HepG2 (cell line): ENCODE measurements around the gene AXDND1. TPM values are rescaled to one million over a fixed set of nuclear protein-coding genes. Genes with fewer than 3 reads are reported as not detected.

Source experiments
- ATAC-seq: fragments of 200-7000 bp; cut with Tn5 transposase; 3 replicates; pipeline ENCODE4 v1.9.1; 2020; ENCODE audit warnings: mild to moderate bottlenecking, moderate library complexity
- BruUV-seq: library from RNA; stranded (reverse); fragments of 400-500 nt; replicated peaks from 2 replicates; lab custom pipeline; 2021; lab: Mats Ljungman, UMichigan
- CTCF ChIA-PET: fragments of 300-600 bp; formaldehyde crosslinking; extraction: SDS; loops from one replicate; lab custom pipeline; 2021; ENCODE audit warnings: low total read pairs, inconsistent platforms, low intra/inter-chr PET ratio; lab: Yijun Ruan, JAX
- POLR2A ChIA-PET: fragments of 350-600 bp; sonication (Branson Sonifier 250); formaldehyde crosslinking; loops from one replicate; lab custom pipeline; 2020; ENCODE audit warnings: antibody characterized with exemption, inconsistent platforms; lab: Yijun Ruan, JAX
- DNase-seq: peaks from one replicate; pipeline ENCODE4 v3.0.0-alpha.2; 2015; ENCODE audit warnings: low spot score
- FAIRE-seq: peaks from 3 replicates; lab custom pipeline; 2011; peaks lifted over from hg19 to GRCh38; lab: Jason Lieb, UNC
- H2AFZ ChIP-seq: one replicate; pipeline ENCODE4 v1.6.1; 2011; ENCODE audit warnings: low read length, inconsistent platforms
- H3K27ac ChIP-seq: fragments of 300-600 bp; 3 replicates; pipeline ENCODE4 v1.8.0; 2011; ENCODE audit warnings: mixed run types, mild to moderate bottlenecking, mixed read lengths, low read length, inconsistent platforms; ENCODE audit not compliant: insufficient read depth; ENCODE audit errors: extremely low read length
- H3K27me3 ChIP-seq, 2 experiments: fragments of 200-600 bp in 1 of 2; 2 replicates in 1 of 2; 3 replicates in 1 of 2; pipeline versions ENCODE4 v1.6.0 to v1.8.0; 2011; ENCODE audit warnings: low read length in 2 of 2, mild to moderate bottlenecking in 2 of 2, moderate library complexity in 2 of 2, inconsistent platforms in 1 of 2; ENCODE audit not compliant: insufficient read depth in 2 of 2, control insufficient read depth in 1 of 2
- H3K36me3 ChIP-seq, 2 experiments: fragments of 200-600 bp in 1 of 2; replicated peaks in 1 of 2; 2 replicates in 1 of 2; 3 replicates in 1 of 2; pipeline versions ENCODE4 v1.5.1 to v1.8.0; 2011; ENCODE audit warnings: low read length in 2 of 2, inconsistent platforms in 1 of 2; ENCODE audit not compliant: insufficient read depth in 2 of 2, control insufficient read depth in 1 of 2
- H3K4me1 ChIP-seq: 2 replicates; pipeline ENCODE4 v1.5.1; 2012; ENCODE audit warnings: low read length, inconsistent platforms; ENCODE audit not compliant: insufficient read depth
- H3K4me2 ChIP-seq: 2 replicates; pipeline ENCODE4 v1.6.0; 2011; ENCODE audit warnings: low read depth, low read length, inconsistent platforms
- H3K4me3 ChIP-seq, 3 experiments: fragments of 200-600 bp in 1 of 3; sonication (generic), shearing (Covaris generic) in 1 of 3; replicated peaks in 1 of 3; 2 replicates each; pipeline ENCODE4 v1.5.1; 2011 to 2016; ENCODE audit warnings: low read length in 3 of 3, inconsistent platforms in 2 of 3, low read depth in 2 of 3, mild to moderate bottlenecking in 2 of 3, control low read depth in 1 of 3, mixed read lengths in 1 of 3; ENCODE audit not compliant: insufficient read depth in 1 of 3
- H3K79me2 ChIP-seq: one replicate; pipeline ENCODE4 v1.6.1; 2011; ENCODE audit warnings: low read length, inconsistent platforms; ENCODE audit not compliant: insufficient read depth
- H3K9ac ChIP-seq: 2 replicates; pipeline ENCODE4 v1.6.0; 2011; ENCODE audit warnings: mild to moderate bottlenecking, low read depth, low read length, inconsistent platforms; ENCODE audit not compliant: insufficient read depth
- H3K9me3 ChIP-seq: 2 replicates; pipeline ENCODE4 v1.5.1; 2012; ENCODE audit warnings: mild to moderate bottlenecking, low read length
- H4K20me1 ChIP-seq: 2 replicates; pipeline ENCODE4 v1.6.0; 2011; ENCODE audit warnings: inconsistent platforms, mild to moderate bottlenecking, low read length, moderate library complexity; ENCODE audit not compliant: insufficient read depth
- ATF7-NPFF ChIP-seq: sonication (generic); formaldehyde crosslinking; IDR thresholded peaks from 2 replicates; pipeline ENCODE4 v1.8.1; 2023; ENCODE audit warnings: mild to moderate bottlenecking, low read depth, missing genetic modification reagents, moderate library complexity
- CERS6 ChIP-seq: sonication (generic); formaldehyde crosslinking; IDR thresholded peaks from 2 replicates; pipeline ENCODE4 v1.5.0; 2020; ENCODE audit warnings: missing genetic modification reagents
- ETS1 ChIP-seq: sonication (generic); formaldehyde crosslinking; IDR thresholded peaks from 2 replicates; pipeline ENCODE4 v1.4.0; 2020; ENCODE audit warnings: missing genetic modification reagents
- KLF16 ChIP-seq, 2 experiments: sonication (generic) in 1 of 2; formaldehyde crosslinking in 1 of 2; IDR thresholded peaks; 2 replicates each; pipeline versions ENCODE4 v1.6.1 to v1.8.0; 2016 to 2023; ENCODE audit warnings: missing genetic modification reagents in 2 of 2, missing compliant biosample characterization in 1 of 2
- ZBTB10 ChIP-seq: sonication (generic); formaldehyde crosslinking; IDR thresholded peaks from 2 replicates; pipeline ENCODE4 v1.4.0; 2020; ENCODE audit warnings: missing genetic modification reagents, borderline replicate concordance
- ZFP91 ChIP-seq: sonication (generic); formaldehyde crosslinking; IDR thresholded peaks from 2 replicates; pipeline ENCODE4 v1.9.0; 2022; ENCODE audit warnings: missing genetic modification reagents, mild to moderate bottlenecking, borderline replicate concordance
- ZNF136 ChIP-seq: sonication (generic); formaldehyde crosslinking; IDR thresholded peaks from 2 replicates; pipeline ENCODE4 v1.8.1; 2022; ENCODE audit warnings: low read depth, mild to moderate bottlenecking, moderate library complexity, missing genetic modification reagents
- ZNF609 ChIP-seq: sonication (generic); formaldehyde crosslinking; IDR thresholded peaks from 2 replicates; pipeline ENCODE4 v1.4.0; 2020; ENCODE audit warnings: mild to moderate bottlenecking, missing genetic modification reagents, borderline replicate concordance
- WGBS: methylation state at CpG from one replicate; pipeline ENCODE4 v1.1.6; 2017; ENCODE audit warnings: low lambda C conversion rate; 5-methylcytosine and 5-hydroxymethylcytosine counted together
- in situ Hi-C: cut with HindIII; loops from 2 replicates; pipeline ENCODE4 v1.10.0; 2017; ENCODE audit warnings: low pct_unique_long_range_greater_than_20kb; ENCODE audit not compliant: extremely low pct_ligation_motif_present
- intact Hi-C: fragments of 100-400 bp; cut with micrococcal nuclease; formaldehyde crosslinking; loops from one replicate; pipeline ENCODE4 v1.10.0; 2022; ENCODE audit not compliant: unreplicated experiment
- polyA plus RNA-seq, 8 experiments: library from polyadenylated mRNA; depleted of rRNA in 3 of 8; stranded (reverse) in 7 of 8; unstranded in 1 of 8; fragments of >200 nt; fragmentation: Illumina TruSeq in 4 of 8; extraction: Trizol in 4 of 8; gene quantifications; 2 replicates each; pipeline versions ENCODE4 v1.2.1 to v1.2.3, GENCODE V29; 2011 to 2016; ENCODE audit warnings: low read depth in 4 of 8, missing spikeins in 1 of 8, mixed read lengths in 1 of 8; ENCODE audit not compliant: insufficient read depth in 1 of 8
- total RNA-seq, 5 experiments: library from RNA; depleted of rRNA; stranded (reverse); fragments of >200 nt; fragmentation: Illumina TruSeq; extraction: Trizol; gene quantifications; 2 replicates each; pipeline ENCODE4 v1.2.3, GENCODE V29; 2016; ENCODE audit warnings: low read depth in 1 of 5

AXDND1 gene
- total and polyA plus RNA-seq, 2 of the 13 experiments (the other 11 are each of a cell fraction or from before 2014, with no cell fraction given), result 0.15 to 0.40 TPM

GRCh38 chr1:179318491-179318890 is 47.3 kb upstream of the AXDND1 start:
- no peak for FAIRE-seq
- intact Hi-C loops (no loop called here), in situ Hi-C loops (no loop called here)
- Histone ChIP-seq H3K27me3 (no peaks in the 10 kb centered on the region), H4K20me1 (no peaks in the 10 kb centered on the region), H3K4me2 (no peak overlapping the region), H3K4me3 (no peak overlapping the region), H2AFZ (no peak overlapping the region), H3K79me2 (peaks cover 18% of the 10 kb centered on the region), H3K36me3 (peaks cover under 1 to 24% of the 10 kb centered on the region in 2 experiments), H3K4me1 (no peaks in the 10 kb centered on the region), H3K9me3 (no peaks in the 10 kb centered on the region), H3K27ac (no peak overlapping the region), H3K9ac (no peak overlapping the region)
- CTCF ChIA-PET, result no interaction called here
- WGBS, result 95% methylated on average over 5 of the region's 5 CpGs
- no peak for DNase-seq
- POLR2A ChIA-PET, result no interaction called here
- no TSS peak for BruUV-seq
- ATAC-seq, result no peak
- TF ChIP-seq KLF16 (CRISPR knock-in tag; IDR thresholded peaks at IDR 0.05), result no peak
- TF ChIP-seq ZBTB10 (CRISPR knock-in tag), result no peak
- TF ChIP-seq ATF7-NPFF (CRISPR knock-in tag), result no peak
- no peak for TF ChIP-seq CERS6
- no peak for TF ChIP-seq ETS1 (CRISPR knock-in tag)
- TF ChIP-seq ZNF609, result no peak
- TF ChIP-seq ZNF136 (CRISPR knock-in tag), result no peak
- TF ChIP-seq ZFP91 (CRISPR knock-in tag), result no peak
